HG02970 (cell line): ENCODE results near the gene HYI.
"Not testable (repeated sequence)": the region's sequence is repeated elsewhere in the genome, so short reads cannot be mapped to it uniquely, and the experiment has no call there.

Experiments used
- ATAC-seq: cut with Tn5 transposase; IDR thresholded peaks from one replicate; pipeline ENCODE4 v1.9.1; 2021; ENCODE audit warnings: mild to moderate bottlenecking, moderate library complexity, moderate number of reproducible peaks; ENCODE audit not compliant: unreplicated experiment, low FRiP score

The HYI gene

GRCh38 chr1:43465505-43466067, 11.9 kb upstream of the HYI start:
- no peak for ATAC-seq

GRCh38 chr1:43464681-43465504, 11.2 kb upstream of the HYI start:
- ATAC-seq: no peak

- no peak for ATAC-seq
Observed at GRCh38 chr1:43463479-43463878, 9.7 kb upstream of the HYI start.

GRCh38 chr1:43460988-43461693, 7.4 kb upstream of the HYI start:
- ATAC-seq: no peak

- ATAC-seq: not testable (repeated sequence)
Observed at GRCh38 chr1:43458379-43458778, 4.6 kb upstream of the HYI start.

- ATAC-seq: no peak
Observed at GRCh38 chr1:43455213-43455889, 1.6 kb upstream of the HYI start.

GRCh38 chr1:43454270-43455011, 710 bp upstream of the HYI start:
- peak; percentile 60 for ATAC-seq

GRCh38 chr1:43452789-43453441, 816 bp downstream of the HYI start:
- ATAC-seq: no peak

GRCh38 chr1:43451701-43452532, 1.8 kb downstream of the HYI start:
- ATAC-seq: no peak

GRCh38 chr1:43451157-43451591, 2.6 kb downstream of the HYI start:
- no peak for ATAC-seq

- ATAC-seq: no peak
Observed at GRCh38 chr1:43450251-43450941, 3.3 kb downstream of the HYI start.

GRCh38 chr1:43449708-43450069, 4.0 kb downstream of the HYI start:
- no peak for ATAC-seq

- no peak for ATAC-seq
Observed at GRCh38 chr1:43448955-43449707, 4.6 kb downstream of the HYI start.

- no peak for ATAC-seq
Observed at GRCh38 chr1:43447891-43448708, 5.6 kb downstream of the HYI start.

GRCh38 chr1:43446881-43447835, 6.6 kb downstream of the HYI start:
- ATAC-seq: no peak

- ATAC-seq: no peak
Observed at GRCh38 chr1:43446388-43446740, 7.4 kb downstream of the HYI start.
